A549 (cell line): ENCODE measurements around the gene C8G.

Source experiments
- NFE2L2 ChIP-seq: fragments of 150-350 bp; conservative IDR thresholded peaks from 2 replicates; pipeline ENCODE4 v1.6.1; 2014; ENCODE audit warnings: low read length
- PBX3 ChIP-seq: IDR thresholded peaks from 2 replicates; pipeline ENCODE4 v1.6.1; 2012
- PHF8 ChIP-seq: fragments of 200-600 bp; sonication (generic); IDR thresholded peaks from 2 replicates; pipeline ENCODE4 v1.6.1; 2016; ENCODE audit warnings: low read depth, mild to moderate bottlenecking, antibody characterized with exemption, moderate library complexity, borderline replicate concordance
- POLR2A ChIP-seq: IDR thresholded peaks from 2 replicates; pipeline ENCODE4 v1.6.1; 2012; ENCODE audit warnings: mild to moderate bottlenecking, low read length
- ZFP36 ChIP-seq: fragments of 450-650 bp; IDR thresholded peaks from 2 replicates; pipeline ENCODE4 v1.6.1; 2014; ENCODE audit warnings: borderline replicate concordance; ENCODE audit not compliant: partially characterized antibody

GRCh38 chr9:136988872-136989271 lies 43.8 kb downstream of the C8G start:
- TF ChIP-seq POLR2A (no peak), PHF8 (no peak), NFE2L2 (no peak), PBX3 (no peak), ZFP36 (no peak)
